GM18870 (cell line): Measurements from ENCODE around the gene DAGLA.

Experiments
- ATAC-seq: cut with Tn5 transposase; IDR thresholded peaks from one replicate; pipeline ENCODE4 v1.9.1; 2021; ENCODE audit warnings: moderate library complexity; ENCODE audit not compliant: unreplicated experiment

DAGLA gene

DNA sequence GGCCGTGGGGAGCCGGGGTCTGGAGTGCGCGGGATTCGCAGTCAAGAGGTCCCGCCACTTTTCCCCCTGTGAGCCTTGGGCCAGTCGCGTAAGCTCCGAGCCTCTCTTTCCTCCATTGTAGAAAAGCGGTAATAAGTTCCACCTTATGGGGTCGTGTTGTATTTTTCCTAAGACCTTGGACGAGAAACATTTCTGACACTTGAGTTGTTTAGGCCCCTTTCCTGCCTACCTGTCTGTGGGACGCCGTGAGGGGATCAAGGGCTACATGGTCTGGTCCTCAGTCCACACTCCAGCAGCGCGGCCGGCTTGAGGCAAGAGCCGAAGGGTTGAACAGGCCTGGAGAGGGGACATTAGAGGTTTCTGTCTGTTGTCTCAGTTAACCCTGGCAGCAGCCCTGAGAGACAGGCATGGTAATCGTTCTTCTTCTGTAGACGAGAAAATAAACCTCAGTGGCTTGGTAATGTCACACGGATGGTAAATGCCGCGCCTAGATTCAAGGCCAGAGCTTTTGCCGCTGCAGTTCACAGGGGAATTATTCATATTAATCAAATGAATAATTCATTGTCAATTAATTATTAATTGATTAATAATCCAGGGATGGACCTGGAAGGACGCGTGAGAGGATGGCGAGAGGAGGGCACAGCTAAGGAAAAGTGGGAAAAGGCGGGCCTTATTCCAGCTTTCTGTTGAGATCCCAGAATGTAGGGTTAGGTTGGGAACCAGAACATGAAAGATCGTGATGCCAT, 113.1 kb downstream of the DAGLA start:
- ATAC-seq, result peak; percentile 16

- no peak for ATAC-seq
Observed at GRCh38 chr11:61793829-61794204, 113.6 kb downstream of the DAGLA start.

DNA sequence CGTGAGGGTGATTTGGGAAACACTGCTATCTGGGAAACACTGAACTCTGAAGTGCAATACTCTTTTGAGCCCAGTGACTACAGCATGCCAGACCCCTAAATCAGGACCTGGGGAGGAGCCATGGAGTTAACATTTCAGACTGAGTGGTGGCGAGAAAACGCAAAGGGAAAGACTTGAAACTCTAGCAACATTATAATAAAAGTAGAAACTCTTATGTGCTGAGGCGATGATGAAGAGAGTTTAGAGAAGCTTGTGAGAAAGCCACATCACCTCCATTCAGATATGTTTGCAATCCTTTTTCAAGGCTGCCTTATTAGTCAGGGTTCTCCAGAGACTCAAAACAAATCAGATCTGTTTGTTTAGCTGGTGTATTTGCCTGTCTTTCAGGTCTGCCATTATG, 114.4 kb downstream of the DAGLA start:
- no peak for ATAC-seq

GRCh38 chr11:61795459-61795858, 115.3 kb downstream of the DAGLA start:
- no peak for ATAC-seq

- ATAC-seq, result no peak
Observed at GRCh38 chr11:61795876-61796526, 115.8 kb downstream of the DAGLA start.
